Panc1 (cell line): ENCODE data around the gene ADAMTS6. TPM values are rescaled to one million over a fixed set of nuclear protein-coding genes. Genes with fewer than 3 reads are reported as not detected.

ENCODE experiments used
- ATAC-seq: fragments of 200-7000 bp; cut with Tn5 transposase; 2 replicates; pipeline ENCODE4 v1.9.1; 2020; ENCODE audit warnings: mild to moderate bottlenecking, moderate library complexity
- BruUV-seq: library from RNA; stranded (reverse); fragments of 400-500 nt; replicated peaks from 2 replicates; lab custom pipeline; 2021; lab: Mats Ljungman, UMichigan
- CTCF ChIA-PET: fragments of 300-600 bp; sonication (Branson Sonifier 250); formaldehyde crosslinking; loops from one replicate; lab custom pipeline; 2022; ENCODE audit warnings: antibody characterized with exemption; lab: Charles Lee
- POLR2A ChIA-PET: fragments of 300-600 bp; sonication (Branson Sonifier 250); formaldehyde crosslinking; loops from one replicate; lab custom pipeline; 2022; ENCODE audit warnings: antibody characterized with exemption; lab: Charles Lee
- DNase-seq: peaks from one replicate; pipeline ENCODE4 v3.0.0-alpha.2; 2010; ENCODE audit warnings: low read depth, low spot score
- H3K27ac ChIP-seq: 2 replicates; pipeline ENCODE4 v1.5.1; 2011; ENCODE audit warnings: mild to moderate bottlenecking, low read length, inconsistent platforms
- H3K27me3 ChIP-seq: fragments of 200-500 bp; sonication (Bioruptor generic); 2 replicates; pipeline ENCODE4 v1.6.0; 2014; ENCODE audit warnings: low read length, inconsistent platforms; ENCODE audit not compliant: control insufficient read depth, insufficient read depth
- H3K36me3 ChIP-seq: fragments of 200-500 bp; sonication (Bioruptor generic); 2 replicates; pipeline ENCODE4 v1.5.1; 2014; ENCODE audit warnings: inconsistent platforms, mild to moderate bottlenecking, low read length, moderate library complexity; ENCODE audit not compliant: control insufficient read depth, insufficient read depth
- H3K4me1 ChIP-seq: 2 replicates; pipeline ENCODE4 v1.5.1; 2011; ENCODE audit warnings: inconsistent platforms, mild to moderate bottlenecking, low read length, moderate library complexity; ENCODE audit not compliant: control insufficient read depth, insufficient read depth
- H3K4me3 ChIP-seq, 2 experiments: 2 replicates each; pipeline ENCODE4 v1.5.1; 2011 to 2012; ENCODE audit warnings: low read depth in 2 of 2, low read length in 2 of 2, mild to moderate bottlenecking in 2 of 2, inconsistent platforms in 1 of 2, moderate library complexity in 1 of 2
- H3K9me3 ChIP-seq: fragments of 200-500 bp; sonication (Bioruptor generic); 2 replicates; pipeline ENCODE4 v1.5.1; 2014; ENCODE audit warnings: low read depth, mild to moderate bottlenecking, inconsistent platforms, low read length, moderate library complexity; ENCODE audit not compliant: control insufficient read depth, insufficient read depth
- POLR2AphosphoS5 ChIP-seq: IDR thresholded peaks from 2 replicates; pipeline ENCODE4 v1.6.1; 2012; ENCODE audit warnings: mild to moderate bottlenecking, low read depth, low read length, moderate library complexity
- REST ChIP-seq, 2 experiments: IDR thresholded peaks; 2 replicates each; pipeline ENCODE4 v1.6.1; 2011 to 2012; ENCODE audit warnings: low read depth in 2 of 2, control low read depth in 1 of 2, low read length in 1 of 2, mild to moderate bottlenecking in 1 of 2, moderate library complexity in 1 of 2; ENCODE audit not compliant: insufficient read depth in 1 of 2
- SIN3A ChIP-seq: IDR thresholded peaks from 2 replicates; pipeline ENCODE4 v1.6.1; 2012; ENCODE audit warnings: low read depth, mild to moderate bottlenecking, low read length, moderate library complexity, borderline replicate concordance; ENCODE audit not compliant: insufficient read depth
- TCF7L2 ChIP-seq: IDR thresholded peaks from 2 replicates; pipeline ENCODE4 v1.6.1; 2011; ENCODE audit warnings: mild to moderate bottlenecking, low read depth, low read length, inconsistent platforms
- in situ Hi-C: cut with HindIII; loops from 2 replicates; pipeline ENCODE4 v1.10.0; 2016; ENCODE audit warnings: low sequenced_read_pairs, low pct_unique_long_range_greater_than_20kb
- intact Hi-C: fragments of 100-400 bp; cut with micrococcal nuclease; formaldehyde crosslinking; loops from one replicate; pipeline ENCODE4 v1.10.0; 2022; ENCODE audit not compliant: unreplicated experiment
- total RNA-seq: library from RNA; stranded (reverse); gene quantifications from one replicate; pipeline ENCODE4 v1.2.1, GENCODE V29; 2021; ENCODE audit not compliant: unreplicated experiment
- TF ChIP-seq, protein P1 (sequence below): fragments of 450-650 bp; IDR thresholded peaks from 2 replicates; pipeline ENCODE4 v1.5.1; 2017; ENCODE audit warnings: mild to moderate bottlenecking

The ADAMTS6 gene
- total RNA-seq, 1 experiment from 2014 or later: 0.64 TPM

- H3K36me3 ChIP-seq: no peaks in the 10 kb centered on the region
- no peaks in the 10 kb centered on the region for H3K27me3 ChIP-seq
- H3K27ac ChIP-seq: no peak overlapping the region
- in situ Hi-C loops: no loop called here
- no peak for DNase-seq
- peaks cover 9% of the 10 kb centered on the region; the same call in 1 of the 2 replicates for H3K9me3 ChIP-seq
- H3K4me3 ChIP-seq: no peak overlapping the region
- H3K4me1 ChIP-seq: no peaks in the 10 kb centered on the region
- no peak for ATAC-seq
- intact Hi-C loops: no loop called here
- POLR2A ChIA-PET: no interaction called here
- TF ChIP-seq, protein P1, sequence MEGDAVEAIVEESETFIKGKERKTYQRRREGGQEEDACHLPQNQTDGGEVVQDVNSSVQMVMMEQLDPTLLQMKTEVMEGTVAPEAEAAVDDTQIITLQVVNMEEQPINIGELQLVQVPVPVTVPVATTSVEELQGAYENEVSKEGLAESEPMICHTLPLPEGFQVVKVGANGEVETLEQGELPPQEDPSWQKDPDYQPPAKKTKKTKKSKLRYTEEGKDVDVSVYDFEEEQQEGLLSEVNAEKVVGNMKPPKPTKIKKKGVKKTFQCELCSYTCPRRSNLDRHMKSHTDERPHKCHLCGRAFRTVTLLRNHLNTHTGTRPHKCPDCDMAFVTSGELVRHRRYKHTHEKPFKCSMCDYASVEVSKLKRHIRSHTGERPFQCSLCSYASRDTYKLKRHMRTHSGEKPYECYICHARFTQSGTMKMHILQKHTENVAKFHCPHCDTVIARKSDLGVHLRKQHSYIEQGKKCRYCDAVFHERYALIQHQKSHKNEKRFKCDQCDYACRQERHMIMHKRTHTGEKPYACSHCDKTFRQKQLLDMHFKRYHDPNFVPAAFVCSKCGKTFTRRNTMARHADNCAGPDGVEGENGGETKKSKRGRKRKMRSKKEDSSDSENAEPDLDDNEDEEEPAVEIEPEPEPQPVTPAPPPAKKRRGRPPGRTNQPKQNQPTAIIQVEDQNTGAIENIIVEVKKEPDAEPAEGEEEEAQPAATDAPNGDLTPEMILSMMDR: no peak
- TF ChIP-seq SIN3A (no peak), REST (IDR thresholded peaks at IDR 0.05; ENCODE audit: insufficient read depth in 1 of 2, low read depth in 2 of 2, low read length in 1 of 2) (no peak), POLR2AphosphoS5 (no peak), TCF7L2 (no peak)
- no TSS peak for BruUV-seq
- CTCF ChIA-PET: no interaction called here
Measured at GRCh38 chr5:65341835-65342234, 139.9 kb downstream of the ADAMTS6 start.

- in situ Hi-C loops (no loop called here), intact Hi-C loops (no loop called here)
- Histone ChIP-seq H3K9me3 (peaks cover 9% of the 10 kb centered on the region; the same call in 1 of the 2 replicates), H3K27ac (no peak overlapping the region), H3K27me3 (no peaks in the 10 kb centered on the region), H3K4me3 (no peak overlapping the region), H3K4me1 (no peaks in the 10 kb centered on the region), H3K36me3 (no peaks in the 10 kb centered on the region)
- CTCF ChIA-PET: no interaction called here
- DNase-seq (no peak), ATAC-seq (no peak)
- TF ChIP-seq SIN3A: no peak
- no peak for TF ChIP-seq REST (IDR thresholded peaks at IDR 0.05; ENCODE audit: insufficient read depth in 1 of 2, low read depth in 2 of 2, low read length in 1 of 2)
- TF ChIP-seq POLR2AphosphoS5: no peak
- TF ChIP-seq, protein P1: no peak
- TF ChIP-seq TCF7L2: no peak
- BruUV-seq: no TSS peak
- POLR2A ChIA-PET: no interaction called here
Measured at GRCh38 chr5:65338606-65339151, 143.0 kb downstream of the ADAMTS6 start.
